GM19043 (cell line): Measurements from ENCODE around the gene WDFY4.

ENCODE experiments used
- ATAC-seq: cut with Tn5 transposase; IDR thresholded peaks from one replicate; pipeline ENCODE4 v1.9.1; 2021; ENCODE audit warnings: low read depth; ENCODE audit not compliant: unreplicated experiment

Gene WDFY4

DNA sequence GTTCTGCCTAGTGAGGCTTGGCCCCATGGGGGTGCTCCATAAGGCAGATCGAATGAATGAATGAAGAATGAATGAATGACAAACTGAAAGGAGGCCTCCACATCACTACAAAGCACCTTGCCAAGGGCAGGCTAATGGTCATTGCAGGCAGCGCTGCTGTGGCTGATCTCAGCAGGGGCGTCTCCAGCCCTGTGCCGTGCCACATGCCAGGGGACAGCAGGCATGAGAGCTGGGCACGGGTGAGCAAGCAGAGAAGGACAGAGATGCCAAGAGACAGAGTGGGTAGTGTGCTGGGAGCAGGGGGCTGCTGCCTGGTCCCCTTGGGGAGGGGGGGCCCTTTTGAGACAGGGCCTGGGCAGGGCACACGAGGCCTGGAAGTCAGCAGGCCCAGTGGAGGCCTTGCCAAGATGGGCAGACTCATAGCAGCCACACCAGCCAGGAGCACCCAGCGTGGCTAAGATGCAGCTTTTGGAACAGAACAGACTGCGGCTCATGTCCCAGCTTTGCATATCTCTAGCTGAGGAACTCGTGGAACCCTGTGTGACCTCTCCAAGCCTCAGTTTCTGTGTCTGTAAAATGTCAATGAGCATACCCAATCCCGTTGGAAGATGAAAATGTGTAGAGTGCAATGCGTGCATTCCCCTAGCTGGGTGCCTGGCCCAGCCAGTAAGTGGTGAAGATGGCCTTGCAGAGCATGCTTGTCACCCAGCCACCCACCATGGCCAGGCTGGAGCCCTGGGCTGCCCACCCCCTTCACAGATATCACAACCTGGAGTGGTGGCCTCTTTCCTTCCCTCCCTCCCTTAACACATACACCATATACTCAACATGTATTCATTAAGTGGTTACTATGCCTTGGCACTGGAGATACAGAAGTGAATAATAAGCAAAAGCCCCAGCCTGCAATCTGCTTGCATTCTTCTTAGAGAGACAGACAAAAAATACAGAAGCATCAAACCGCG is 316.0 kb downstream of the WDFY4 start:
- no peak for ATAC-seq

DNA sequence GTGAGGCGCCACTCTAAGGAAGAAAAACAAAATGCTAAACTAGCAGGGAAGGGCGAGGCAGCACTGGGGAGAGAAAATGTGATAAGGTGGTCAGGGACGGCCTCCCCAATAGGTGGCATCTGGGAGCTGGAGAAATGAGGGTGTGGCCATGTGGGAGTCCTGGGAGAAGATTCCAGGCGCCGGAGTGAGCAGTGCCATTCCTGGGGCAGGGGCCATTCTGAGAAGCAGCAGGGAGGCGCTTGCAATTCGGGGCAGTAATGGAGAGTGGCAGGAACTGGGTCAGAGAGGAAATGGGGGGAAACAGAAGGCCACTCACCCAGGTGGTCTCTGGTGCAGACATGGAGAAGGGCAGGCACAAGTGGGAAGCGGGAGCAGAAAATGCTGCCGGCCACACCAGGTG is 316.7 kb downstream of the WDFY4 start:
- ATAC-seq = no peak

DNA sequence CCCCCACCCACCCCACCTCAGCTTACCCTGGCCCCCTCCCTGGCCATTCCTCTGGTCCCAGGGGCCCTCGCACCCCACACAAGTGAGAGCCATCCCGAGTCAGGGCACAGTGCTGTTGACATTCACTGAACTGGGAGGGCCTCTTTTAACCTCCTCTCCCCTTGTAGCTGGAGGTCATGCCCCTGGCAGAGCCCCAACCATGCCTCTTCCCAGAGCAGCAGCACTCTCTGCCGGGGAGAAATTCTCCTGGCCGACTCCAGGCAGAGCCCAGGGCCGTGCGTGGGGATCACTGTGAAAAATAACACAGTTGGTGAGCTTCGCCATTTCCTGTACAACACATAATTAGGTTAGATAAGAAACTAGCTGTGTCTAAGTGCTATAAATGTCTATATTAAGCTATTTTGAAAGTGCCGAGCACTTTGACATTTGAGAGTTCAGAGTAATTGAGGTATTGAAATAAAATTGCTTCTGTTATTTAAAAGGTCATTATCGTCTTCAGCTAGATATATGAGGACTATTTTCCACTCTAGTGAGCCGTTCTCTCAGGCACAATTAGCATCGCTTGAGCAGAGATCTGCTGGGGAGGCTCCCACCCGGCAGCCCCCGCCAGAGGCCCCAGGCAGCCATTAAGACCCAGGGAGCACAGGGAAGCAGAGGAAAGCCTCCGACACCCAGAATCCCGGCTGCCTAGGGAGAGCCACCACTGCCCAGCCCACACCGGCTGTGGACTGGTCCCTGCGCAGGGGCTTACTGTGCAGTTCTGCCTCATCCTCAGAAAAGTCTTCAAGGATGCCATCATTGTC is 317.4 kb downstream of the WDFY4 start:
- ATAC-seq = no peak

DNA sequence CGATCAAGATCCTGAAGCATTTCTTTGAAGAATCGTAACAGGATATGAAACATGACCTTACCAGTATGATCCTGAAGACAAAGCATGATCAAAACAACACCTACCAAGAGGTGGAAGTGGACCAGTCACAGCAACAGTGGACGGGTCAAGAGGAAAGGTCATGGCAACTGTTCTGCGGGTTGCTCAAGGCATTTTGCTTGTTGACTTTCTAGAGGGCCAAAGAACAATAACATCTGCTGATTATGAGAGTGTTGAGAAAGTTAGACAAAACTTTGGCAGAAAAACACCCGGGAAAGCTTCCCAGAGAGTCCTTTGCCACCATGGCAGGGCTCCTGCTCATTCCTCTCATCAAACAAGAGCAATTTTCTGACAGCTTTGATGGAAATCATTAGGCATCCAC is 320.6 kb downstream of the WDFY4 start:
- ATAC-seq = no peak

DNA sequence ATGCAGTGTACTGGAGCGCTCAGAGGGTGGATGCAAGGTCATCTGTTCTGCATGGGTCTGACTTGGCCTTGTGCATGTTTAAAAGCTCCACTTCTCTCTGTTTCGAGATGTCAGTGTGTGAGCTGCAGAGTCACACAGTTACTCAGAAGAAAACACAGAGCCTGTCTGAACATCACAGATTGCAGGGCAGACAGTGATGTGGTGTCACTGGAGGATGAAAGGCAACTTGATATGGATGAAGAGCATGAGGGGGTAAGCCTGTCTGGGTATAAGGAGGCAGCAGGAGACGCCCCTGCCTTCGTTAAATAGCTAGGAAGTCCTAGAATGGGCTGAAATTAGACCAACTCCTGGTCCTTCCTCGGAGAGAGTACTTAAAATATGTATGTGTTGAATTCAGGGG is 322.5 kb downstream of the WDFY4 start:
- no peak for ATAC-seq

DNA sequence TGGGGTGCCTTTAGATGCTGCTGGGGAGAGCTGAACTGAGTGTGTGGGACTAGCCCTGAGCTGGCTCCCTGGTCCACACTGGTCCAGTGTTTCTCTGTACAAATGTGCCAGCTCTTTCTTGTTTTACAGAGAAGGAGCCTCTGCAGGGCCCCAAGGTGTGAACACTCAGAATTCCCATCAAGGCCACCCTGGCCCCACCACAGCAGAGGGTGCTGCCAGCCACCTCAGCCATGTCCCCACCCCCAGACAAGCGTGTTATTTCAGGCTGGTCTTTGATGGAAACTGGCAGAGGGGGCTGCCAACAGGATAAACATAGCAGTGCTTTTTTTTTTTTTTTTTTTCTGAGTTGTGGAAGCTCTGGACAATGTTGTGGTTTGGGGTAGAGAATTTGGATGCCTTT is 323.4 kb downstream of the WDFY4 start:
- ATAC-seq = no peak

DNA sequence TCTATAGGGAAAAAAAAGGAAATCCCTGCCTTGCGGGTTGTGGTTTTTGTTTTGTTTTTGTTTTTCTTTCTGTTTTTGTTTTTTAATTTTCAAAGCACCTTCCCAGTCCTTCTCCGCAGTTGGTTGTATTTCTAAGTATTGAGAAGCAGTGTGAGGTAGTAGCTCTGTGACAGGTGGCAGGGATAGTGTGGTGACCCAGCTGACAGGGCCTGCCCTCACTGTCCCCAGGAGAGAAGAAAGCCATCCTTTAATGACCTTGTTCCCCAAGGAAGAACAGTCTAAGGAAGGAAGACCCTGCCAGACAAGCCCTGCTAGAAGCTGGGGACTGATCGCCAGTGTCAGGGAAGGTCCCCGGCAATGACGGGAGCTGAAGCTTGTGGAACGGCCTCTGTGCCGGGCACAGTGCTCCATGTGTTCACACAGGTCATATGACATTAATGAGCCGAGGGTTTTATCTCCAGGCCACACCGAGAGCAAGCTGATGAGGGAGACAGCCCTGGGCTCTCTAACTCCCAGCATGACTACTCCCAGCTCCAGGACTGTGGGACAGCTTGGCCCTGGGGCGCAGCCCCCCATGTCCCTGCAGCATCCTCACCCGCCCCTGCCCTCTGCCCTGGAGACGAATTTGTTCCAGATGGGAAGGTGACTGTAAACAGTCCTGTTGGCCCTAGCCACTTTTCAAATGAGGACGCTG is 324.0 kb downstream of the WDFY4 start:
- no peak for ATAC-seq

DNA sequence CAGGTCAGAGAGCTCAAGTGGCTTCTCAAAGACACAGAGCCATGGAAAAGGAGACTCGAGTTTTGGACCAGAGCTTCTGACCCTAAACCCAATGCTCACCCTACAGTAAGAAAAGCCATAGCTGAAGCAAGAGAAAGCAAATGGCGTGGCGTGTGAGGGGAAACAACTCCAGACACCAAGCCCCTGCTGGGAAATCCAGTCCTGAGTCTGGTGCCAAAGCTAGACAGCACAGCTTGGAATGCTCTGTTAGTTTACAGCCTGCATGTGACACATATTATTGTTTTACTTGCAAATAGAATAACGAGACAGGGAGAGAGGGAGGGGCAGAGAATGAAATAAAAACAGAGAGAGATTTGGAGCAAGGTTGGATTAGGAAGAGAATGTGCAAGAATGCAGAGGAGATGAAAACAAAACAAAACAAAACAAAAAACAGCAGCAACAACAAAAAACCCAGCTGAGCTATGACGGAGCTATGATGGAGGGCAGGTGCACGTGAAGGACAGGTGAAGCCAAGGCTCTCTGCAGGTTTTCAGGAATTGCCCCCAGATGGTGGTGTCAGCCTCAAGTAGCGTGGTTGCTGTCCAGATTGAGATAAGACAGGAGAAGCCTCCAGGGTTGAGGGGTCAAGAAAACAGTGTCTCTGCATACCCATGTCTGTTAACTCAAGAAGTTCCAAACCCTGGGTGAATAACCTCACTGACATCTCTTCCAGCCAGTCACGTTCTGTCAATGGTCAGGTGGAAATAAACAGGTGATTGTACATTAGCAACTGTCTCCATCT is 324.7 kb downstream of the WDFY4 start:
- no peak for ATAC-seq

DNA sequence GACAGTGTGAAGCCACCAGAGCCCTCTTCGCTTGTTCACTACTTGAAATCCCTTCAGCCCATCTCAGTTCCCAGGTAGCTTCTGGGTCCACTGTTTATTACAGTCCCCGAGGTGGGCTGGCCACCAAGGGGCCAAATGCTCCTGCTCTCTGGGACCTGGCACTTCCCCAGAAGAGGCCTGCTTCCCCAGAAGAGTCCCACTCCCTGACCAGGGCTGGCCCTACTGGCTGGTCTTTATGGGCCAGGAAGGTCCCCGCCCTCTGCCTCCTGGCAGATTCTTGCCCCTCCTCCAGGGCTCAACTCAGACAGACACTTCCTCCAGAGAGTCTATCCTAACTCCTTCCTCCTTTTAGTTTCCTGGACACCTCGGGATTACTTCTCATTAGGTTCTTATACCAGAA is 325.6 kb downstream of the WDFY4 start:
- no peak for ATAC-seq

DNA sequence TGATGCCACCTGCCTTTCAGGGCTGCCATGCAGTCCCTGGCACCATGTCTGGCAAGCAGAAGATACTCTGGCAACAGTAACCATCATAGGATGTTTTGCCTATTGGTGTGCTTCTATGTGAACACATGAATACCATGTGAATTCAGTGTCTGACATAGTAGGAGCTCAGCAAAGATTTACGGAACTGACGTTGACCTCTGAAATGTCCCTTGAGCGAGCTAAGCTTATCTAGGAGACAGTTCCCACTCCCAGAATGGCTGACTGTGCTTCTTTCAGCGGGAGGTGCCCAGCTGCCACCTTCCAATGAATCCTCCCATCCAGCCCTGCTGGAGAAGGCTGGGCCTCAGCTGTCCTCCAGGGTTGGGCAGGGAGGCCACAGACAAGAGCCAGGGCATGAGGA is 326.2 kb downstream of the WDFY4 start:
- ATAC-seq = no peak

DNA sequence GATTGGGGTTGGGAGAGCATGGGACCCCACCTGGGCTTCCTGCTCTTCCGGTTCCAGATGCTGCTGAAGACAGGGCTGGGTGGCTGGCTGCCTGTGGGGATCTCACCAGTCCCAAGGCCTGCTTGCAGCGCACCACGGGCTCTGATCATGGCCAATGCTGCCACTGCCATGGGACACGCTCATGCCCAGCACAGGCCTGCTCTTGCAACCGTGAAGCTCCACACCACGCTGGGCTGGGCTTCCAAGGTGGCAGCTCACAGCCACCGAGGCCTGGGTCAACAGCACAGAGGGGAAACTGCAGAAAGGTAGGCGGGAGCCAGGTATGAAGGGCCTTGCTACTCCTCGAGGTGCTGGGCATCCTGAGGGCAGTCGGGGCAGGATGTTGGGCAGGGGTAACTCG is 327.1 kb downstream of the WDFY4 start:
- ATAC-seq = no peak

DNA sequence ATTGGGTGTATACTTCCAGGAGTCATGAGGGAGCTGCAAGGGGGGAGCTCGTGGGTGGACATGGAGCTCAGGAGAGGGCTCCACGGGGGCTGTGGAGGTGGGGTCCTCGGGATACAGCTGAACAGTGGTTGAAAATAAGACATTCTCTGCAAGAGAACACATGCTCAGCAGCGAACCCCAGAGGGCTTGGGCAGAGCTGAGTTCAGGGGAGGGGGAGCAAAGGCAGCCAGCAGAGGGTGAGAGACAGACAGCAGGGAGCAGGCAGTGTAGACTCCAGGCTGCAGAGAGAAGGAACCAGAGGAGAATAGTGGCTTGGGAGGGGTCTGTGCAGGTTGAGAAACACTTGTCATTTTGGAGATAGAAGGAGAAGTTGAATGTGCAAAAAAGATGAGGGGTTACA is 327.9 kb downstream of the WDFY4 start:
- ATAC-seq = no peak

DNA sequence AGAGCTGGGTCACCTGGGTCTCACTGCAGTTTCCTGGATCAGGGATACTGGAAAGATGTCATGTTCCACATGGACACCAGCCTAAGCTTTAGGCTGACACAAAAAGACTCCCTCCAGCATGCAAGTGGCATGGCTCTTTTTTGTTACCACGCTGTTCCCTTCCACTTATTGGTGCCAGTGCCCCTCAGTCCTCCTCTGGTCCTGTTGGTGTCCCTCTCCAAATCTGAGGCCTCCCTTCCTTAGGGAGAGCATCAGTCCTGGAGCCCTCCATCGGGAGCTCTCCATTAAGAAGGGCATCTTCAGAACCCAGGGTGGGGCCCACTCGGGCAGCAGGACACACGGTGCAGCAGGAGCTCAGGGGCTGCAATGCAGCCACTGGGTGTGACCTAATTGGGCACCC is 331.0 kb downstream of the WDFY4 start:
- ATAC-seq = no peak

DNA sequence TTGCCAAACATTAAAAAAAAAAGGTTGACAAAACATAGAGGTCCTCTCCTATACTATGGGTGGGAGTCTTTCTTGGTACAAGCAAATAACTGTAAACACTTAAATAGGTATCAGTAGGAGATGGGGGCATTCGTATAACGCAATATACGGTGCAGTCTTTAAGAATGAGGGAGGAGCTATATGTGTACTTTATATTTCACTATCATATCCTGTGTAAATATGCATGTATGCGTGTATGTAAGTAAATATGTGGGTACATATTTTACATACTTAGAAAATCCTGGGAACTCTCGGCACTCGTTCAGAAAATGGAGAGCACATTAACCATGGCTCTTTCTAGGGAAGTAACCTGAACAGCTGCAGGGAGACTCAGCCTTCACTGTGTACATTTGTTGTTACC is 337.0 kb downstream of the WDFY4 start:
- ATAC-seq = no peak

DNA sequence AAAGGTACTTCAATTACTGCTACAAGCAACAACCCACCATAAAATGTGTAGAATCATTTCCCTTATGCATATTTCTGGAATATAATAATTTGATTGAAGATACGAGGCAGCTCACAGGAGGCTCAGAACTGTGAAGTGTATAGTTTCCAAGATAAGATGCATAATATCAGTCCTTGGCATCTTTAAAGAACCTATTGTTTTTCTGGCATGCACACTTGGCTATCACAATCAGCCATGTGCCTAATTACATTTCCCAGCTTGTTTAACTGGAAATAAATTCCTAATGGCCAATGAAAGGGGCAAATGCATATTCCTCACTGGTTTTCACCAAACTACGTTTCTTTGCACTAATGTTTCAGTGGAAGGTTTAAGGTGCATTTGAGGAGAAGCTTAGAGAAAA is 338.4 kb downstream of the WDFY4 start:
- no peak for ATAC-seq

DNA sequence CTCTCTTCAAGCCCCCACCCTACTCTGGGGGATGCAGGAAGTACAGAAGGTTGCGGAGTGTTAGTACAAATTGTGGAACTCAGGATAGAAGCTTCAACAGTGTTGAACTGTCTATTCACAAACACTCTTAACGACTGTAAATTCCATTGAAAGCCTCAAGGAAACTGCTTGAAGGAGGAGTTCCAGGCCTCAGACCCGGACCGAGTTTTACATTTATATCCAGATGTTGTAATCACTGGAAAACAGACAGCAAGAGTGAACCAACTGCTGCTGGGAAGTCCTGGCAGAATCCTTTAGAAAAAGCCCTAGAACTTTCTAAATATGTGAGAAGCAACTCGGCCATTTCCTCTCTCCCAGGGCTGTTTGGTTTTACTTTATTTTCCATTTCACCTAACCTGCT is 339.1 kb downstream of the WDFY4 start:
- no peak for ATAC-seq

DNA sequence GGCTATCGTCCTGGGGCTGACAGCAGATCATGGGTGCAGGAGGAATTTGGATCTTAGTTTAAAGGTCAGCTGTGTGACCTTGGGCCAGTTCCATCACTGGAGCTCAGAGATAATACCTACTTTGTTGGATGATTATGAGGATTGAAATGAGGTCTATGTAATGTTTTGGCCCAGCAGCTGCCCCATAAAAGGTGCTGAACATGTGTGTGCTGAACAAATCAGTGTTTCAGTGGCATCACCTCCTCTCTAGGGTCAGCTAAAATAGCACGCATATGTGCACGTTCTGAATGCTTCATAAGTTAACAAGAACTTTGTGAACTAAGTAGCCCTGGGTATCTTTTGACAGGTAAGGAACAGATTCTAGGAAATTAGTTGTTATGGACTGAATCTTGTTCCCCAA is 339.8 kb downstream of the WDFY4 start:
- no peak for ATAC-seq

DNA sequence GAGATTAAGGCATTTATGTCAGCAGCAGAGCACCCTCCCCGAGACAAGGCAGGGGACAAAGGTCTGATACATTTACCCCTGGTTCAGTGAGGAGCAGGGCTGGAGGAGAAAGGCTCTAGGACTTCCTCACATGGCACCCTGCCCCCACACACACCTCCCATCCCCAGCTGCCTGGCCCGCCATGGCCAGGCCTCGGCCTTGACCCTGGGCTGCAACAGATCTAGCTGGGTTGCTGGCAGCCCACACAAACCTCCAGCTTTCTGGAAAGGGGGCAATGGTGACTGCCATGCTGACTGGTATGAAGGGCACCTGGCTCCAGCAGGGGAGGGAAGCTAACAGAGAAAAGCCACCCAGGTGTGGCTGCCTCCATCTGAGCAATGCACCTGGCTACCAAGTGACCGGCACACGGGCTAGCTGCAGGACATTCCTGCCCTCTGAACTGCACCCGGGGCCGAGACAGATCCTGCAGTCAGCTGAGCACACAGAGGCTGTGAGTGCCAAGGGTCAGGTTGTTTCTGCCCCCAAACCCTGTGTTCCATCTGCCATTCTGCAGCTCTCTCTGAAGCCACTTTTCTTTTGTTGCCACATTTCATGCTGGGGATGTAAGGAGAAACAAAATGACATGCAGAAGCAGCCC is 340.8 kb downstream of the WDFY4 start:
- ATAC-seq = no peak

DNA sequence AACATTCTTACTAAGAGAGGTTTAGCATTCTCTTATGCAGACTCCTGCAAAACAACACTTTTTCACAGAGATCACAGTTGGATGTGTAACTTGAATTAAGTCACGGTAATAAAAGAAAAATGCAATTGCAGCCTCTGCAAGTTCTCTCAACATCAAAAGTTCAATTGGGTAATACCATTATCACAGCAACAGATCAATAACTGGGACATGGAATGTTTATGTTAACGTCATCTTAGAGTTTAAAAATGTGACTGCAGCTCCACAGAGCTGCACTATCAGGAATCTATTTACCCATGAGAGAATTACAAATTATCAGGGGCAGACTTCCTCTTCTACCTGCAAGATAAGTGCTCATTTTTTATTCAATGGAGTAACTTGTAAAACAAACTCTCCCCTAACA is 344.0 kb downstream of the WDFY4 start:
- ATAC-seq = no peak

DNA sequence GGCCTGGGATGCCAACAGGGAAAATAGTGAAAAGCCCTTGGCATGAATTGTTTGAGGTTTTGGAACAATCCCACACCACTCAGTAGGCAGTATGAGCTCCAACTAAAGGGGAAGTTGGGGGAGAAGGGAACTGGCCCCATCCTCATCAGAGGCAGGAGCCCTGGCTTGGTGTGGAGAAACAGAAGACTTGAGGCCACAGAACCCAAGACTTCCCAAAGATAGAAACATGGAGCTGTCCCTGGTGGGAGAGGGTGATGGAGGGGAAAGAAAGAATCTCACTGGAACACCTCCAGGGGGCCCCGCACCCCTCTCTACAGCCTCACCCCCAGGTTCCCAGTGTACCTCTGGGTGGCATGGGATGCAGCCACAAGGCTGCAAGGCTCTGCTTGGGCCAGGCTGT is 345.0 kb downstream of the WDFY4 start:
- ATAC-seq = no peak
